ENCODE results near the gene PSMC5.

PSMC5 gene

GRCh38 chr17:63819131-63819530, 8.1 kb upstream of the PSMC5 start:
- TF ChIP-seq CTCF (IDR thresholded peaks at IDR 0.05; ENCODE audit: insufficient read depth, low read length, missing control alignments) = no peak
- DNase-seq (ENCODE audit: low read depth, low spot score) = no peak
- CTCF ChIA-PET = interaction anchor here (2.4 kb wide), 1 partner anchor 9 kb away, joined by 6 read pairs; the partner anchor contains the start of gene FTSJ3
- no peak overlapping the region for H3K4me3 ChIP-seq (ENCODE audit: low read depth, low read length)
- POLR2A ChIA-PET = interaction anchor here (1.9 kb wide), 1 partner anchor 14 kb away, joined by 6 read pairs; no protein-coding TSS in a partner anchor

GRCh38 chr17:63819585-63820537, 7.4 kb upstream of the PSMC5 start:
- H3K4me3 ChIP-seq (ENCODE audit: low read depth, low read length) = no peak overlapping the region
- POLR2A ChIA-PET = interaction anchor here (0.5 to 1.9 kb wide), 2 partner anchors 9 to 14 kb away, joined by 3 to 6 read pairs; no protein-coding TSS in a partner anchor
- no peak for TF ChIP-seq CTCF (IDR thresholded peaks at IDR 0.05; ENCODE audit: insufficient read depth, low read length, missing control alignments)
- CTCF ChIA-PET = interaction anchor here (2.4 kb wide), 1 partner anchor 8 kb away, joined by 6 read pairs; the partner anchor contains the start of gene FTSJ3
- DNase-seq (ENCODE audit: low read depth, low spot score) = no peak

- H3K4me3 ChIP-seq (ENCODE audit: low read depth, low read length) = no peak overlapping the region
- DNase-seq (ENCODE audit: low read depth, low spot score) = no peak
- no peak for TF ChIP-seq CTCF (IDR thresholded peaks at IDR 0.05; ENCODE audit: insufficient read depth, low read length, missing control alignments)
- ChIA-PET CTCF (no interaction called here), POLR2A (interaction anchor here (0.8 kb wide), 1 partner anchor 13 kb away, joined by 5 read pairs; no protein-coding TSS in a partner anchor)
Measured at GRCh38 chr17:63820963-63821561, 6.2 kb upstream of the PSMC5 start.

GRCh38 chr17:63821804-63822203, 5.4 kb upstream of the PSMC5 start:
- ChIA-PET POLR2A (interaction anchor here (0.8 kb wide), 1 partner anchor 13 kb away, joined by 5 read pairs; no protein-coding TSS in a partner anchor), CTCF (interaction anchor here (2.7 kb wide), 1 partner anchor 13 kb away, joined by 9 read pairs; no protein-coding TSS in a partner anchor)
- no peak for DNase-seq (ENCODE audit: low read depth, low spot score)
- no peak for TF ChIP-seq CTCF (IDR thresholded peaks at IDR 0.05; ENCODE audit: insufficient read depth, low read length, missing control alignments)
- H3K4me3 ChIP-seq (ENCODE audit: low read depth, low read length) = no peak overlapping the region

GRCh38 chr17:63822537-63822936, 4.7 kb upstream of the PSMC5 start:
- CTCF ChIA-PET = interaction anchor here (2.7 kb wide), 1 partner anchor 12 kb away, joined by 9 read pairs; no protein-coding TSS in a partner anchor
- no peak overlapping the region for H3K4me3 ChIP-seq (ENCODE audit: low read depth, low read length)
- TF ChIP-seq CTCF (IDR thresholded peaks at IDR 0.05; ENCODE audit: insufficient read depth, low read length, missing control alignments) = no peak
- no peak for DNase-seq (ENCODE audit: low read depth, low spot score)
- POLR2A ChIA-PET = no interaction called here
